IMR-90 (cell line): ENCODE results near the gene FBXW7. TPM values are rescaled to one million over a fixed set of nuclear protein-coding genes. Genes with fewer than 3 reads are reported as not detected.

Experiments
- ATAC-seq: fragments of 200-7000 bp; cut with Tn5 transposase; 2 replicates; pipeline ENCODE4 v1.9.1; 2020; ENCODE audit warnings: low read depth, mild to moderate bottlenecking, moderate library complexity
- BruUV-seq: library from RNA; stranded (reverse); fragments of 400-500 nt; replicated peaks from 2 replicates; lab custom pipeline; 2021; lab: Mats Ljungman, UMichigan
- CTCF ChIA-PET: fragments of 300-600 bp; formaldehyde crosslinking; extraction: SDS; loops from one replicate; lab custom pipeline; 2021; ENCODE audit warnings: antibody characterized with exemption; lab: Yijun Ruan, JAX
- POLR2A ChIA-PET: fragments of 300-600 bp; sonication (Branson Sonifier 250); formaldehyde crosslinking; loops from one replicate; lab custom pipeline; 2022; ENCODE audit warnings: antibody characterized with exemption; ENCODE audit not compliant: unreplicated experiment; lab: Charles Lee
- DNase-seq: peaks from one replicate; pipeline ENCODE4 v3.0.0; 2013
- H2AFZ ChIP-seq: replicated peaks from 2 replicates; pipeline ENCODE3; 2013; ENCODE audit warnings: low read length, mild to moderate bottlenecking; ENCODE audit not compliant: poor library complexity
- H2AK5ac ChIP-seq: 2 replicates; pipeline ENCODE4 v1.6.1; 2013; ENCODE audit warnings: low read depth, low read length, inconsistent platforms
- H2AK9ac ChIP-seq: replicated peaks from 2 replicates; pipeline ENCODE3; 2013; ENCODE audit warnings: mild to moderate bottlenecking, low read depth, low read length, moderate library complexity; ENCODE audit not compliant: poor library complexity
- H2BK120ac ChIP-seq: 2 replicates; pipeline ENCODE4 v1.6.1; 2013; ENCODE audit warnings: low read depth, low read length, inconsistent platforms
- H2BK15ac ChIP-seq: 3 replicates; pipeline ENCODE4 v1.6.1; 2013; ENCODE audit warnings: low read depth, low read length, inconsistent platforms
- H2BK20ac ChIP-seq: 2 replicates; pipeline ENCODE4 v1.6.1; 2013; ENCODE audit warnings: low read depth, mild to moderate bottlenecking, inconsistent platforms, low read length, moderate library complexity
- H2BK5ac ChIP-seq: 2 replicates; pipeline ENCODE4 v1.6.1; 2013; ENCODE audit warnings: mild to moderate bottlenecking, low read depth, low read length, inconsistent platforms; ENCODE audit not compliant: poor library complexity, severe bottlenecking
- H3K14ac ChIP-seq: replicated peaks from 2 replicates; pipeline ENCODE4 v1.6.1; 2013; ENCODE audit warnings: low read depth, low read length, inconsistent platforms
- H3K18ac ChIP-seq: 2 replicates; pipeline ENCODE4 v1.6.1; 2013; ENCODE audit warnings: low read depth, low read length, control low read depth
- H3K23ac ChIP-seq: 2 replicates; pipeline ENCODE4 v1.6.1; 2013; ENCODE audit warnings: low read depth, low read length, inconsistent platforms
- H3K27ac ChIP-seq: 2 replicates; pipeline ENCODE4 v1.5.1; 2013; ENCODE audit warnings: mild to moderate bottlenecking, control low read depth, low read length; ENCODE audit not compliant: insufficient read depth
- H3K27me3 ChIP-seq: 2 replicates; pipeline ENCODE4 v1.6.1; 2013; ENCODE audit warnings: low read length; ENCODE audit not compliant: control insufficient read depth, insufficient read depth
- H3K36me3 ChIP-seq: 2 replicates; pipeline ENCODE4 v1.6.1; 2013; ENCODE audit warnings: low read length, mixed read lengths; ENCODE audit not compliant: control insufficient read depth, insufficient read depth
- H3K4ac ChIP-seq: 2 replicates; pipeline ENCODE4 v1.6.1; 2013; ENCODE audit warnings: low read depth, low read length, inconsistent platforms
- H3K4me1 ChIP-seq: 2 replicates; pipeline ENCODE4 v1.6.1; 2013; ENCODE audit warnings: low read length, mixed read lengths; ENCODE audit not compliant: control insufficient read depth, insufficient read depth
- H3K4me2 ChIP-seq: 2 replicates; pipeline ENCODE4 v1.6.1; 2013; ENCODE audit warnings: low read depth, mild to moderate bottlenecking, control low read depth, low read length, moderate library complexity
- H3K4me3 ChIP-seq: 2 replicates; pipeline ENCODE4 v1.5.1; 2013; ENCODE audit warnings: low read depth, mild to moderate bottlenecking, control low read depth, low read length, moderate library complexity; ENCODE audit not compliant: insufficient read depth
- H3K56ac ChIP-seq: 2 replicates; pipeline ENCODE4 v1.6.1; 2013; ENCODE audit warnings: low read length, inconsistent platforms; ENCODE audit not compliant: insufficient read depth; ENCODE audit errors: extremely low read depth
- H3K79me1 ChIP-seq, 2 experiments: 2 replicates each; pipeline ENCODE4 v1.6.1; 2013; ENCODE audit warnings: low read length in 2 of 2, inconsistent platforms in 1 of 2, low read depth in 1 of 2
- H3K9ac ChIP-seq: 2 replicates; pipeline ENCODE4 v1.6.1; 2013; ENCODE audit warnings: low read depth, low read length, control low read depth
- H3K9me1 ChIP-seq: 2 replicates; pipeline ENCODE4 v1.6.1; 2013; ENCODE audit warnings: low read length, inconsistent platforms; ENCODE audit not compliant: insufficient read depth
- H3K9me3 ChIP-seq: 2 replicates; pipeline ENCODE4 v1.6.1; 2013; ENCODE audit warnings: low read length; ENCODE audit not compliant: control insufficient read depth, insufficient read depth
- H4K20me1 ChIP-seq: 2 replicates; pipeline ENCODE4 v1.6.1; 2013; ENCODE audit warnings: low read length, inconsistent platforms; ENCODE audit not compliant: insufficient read depth
- H4K5ac ChIP-seq: 2 replicates; pipeline ENCODE4 v1.6.1; 2013; ENCODE audit warnings: mild to moderate bottlenecking, low read depth, low read length, control low read depth
- H4K8ac ChIP-seq, 2 experiments: 2 replicates each; pipeline ENCODE4 v1.6.1; 2013; ENCODE audit warnings: low read depth in 2 of 2, low read length in 2 of 2, control low read depth in 1 of 2, inconsistent platforms in 1 of 2
- H4K91ac ChIP-seq: 2 replicates; pipeline ENCODE4 v1.6.1; 2013; ENCODE audit warnings: low read depth, low read length, inconsistent platforms; ENCODE audit not compliant: insufficient read depth
- BHLHE40 ChIP-seq: fragments of 150-350 bp; IDR thresholded peaks from 2 replicates; pipeline ENCODE4 v1.6.1; 2016; ENCODE audit warnings: mild to moderate bottlenecking, low read depth, low read length
- CEBPB ChIP-seq: IDR thresholded peaks from 2 replicates; pipeline ENCODE4 v1.6.1; 2012; ENCODE audit warnings: low read depth, low read length, improper control_type of control experiment
- CHD1 ChIP-seq: IDR thresholded peaks from 2 replicates; pipeline ENCODE4 v1.6.1; 2012; ENCODE audit warnings: low read depth, low read length, improper control_type of control experiment
- ELK1 ChIP-seq: fragments of 150-350 bp; IDR thresholded peaks from 2 replicates; pipeline ENCODE4 v1.6.1; 2016; ENCODE audit warnings: low read depth, mild to moderate bottlenecking, low read length, moderate library complexity, borderline replicate concordance
- MAFK ChIP-seq: IDR thresholded peaks from 2 replicates; pipeline ENCODE4 v1.6.1; 2012; ENCODE audit warnings: low read depth, low read length, improper control_type of control experiment
- NFE2L2 ChIP-seq: fragments of 150-350 bp; IDR thresholded peaks from 2 replicates; pipeline ENCODE4 v1.6.1; 2016; ENCODE audit warnings: low read depth, mild to moderate bottlenecking, low read length
- SMC3 ChIP-seq: fragments of 150-350 bp; IDR thresholded peaks from 2 replicates; pipeline ENCODE4 v1.6.1; 2016; ENCODE audit warnings: low read depth, mild to moderate bottlenecking, antibody characterized with exemption, low read length, moderate library complexity
- dilution Hi-C: fragments of 300-500 bp; cut with HindIII; formaldehyde crosslinking; loops from one replicate; pipeline ENCODE4 v1.14.3; 2018; ENCODE audit warnings: low sequenced_read_pairs; ENCODE audit not compliant: unreplicated experiment
- in situ Hi-C: fragments of 300-500 bp; cut with MboI; formaldehyde crosslinking; loops from 3 replicates; pipeline ENCODE4 v1.14.3; 2019; ENCODE audit warnings: low sequenced_read_pairs, inconsistent platforms, mixed read lengths
- intact Hi-C: fragments of 100-400 bp; cut with micrococcal nuclease; formaldehyde crosslinking; loops from 2 replicates; pipeline ENCODE4 v1.10.0; 2022
- polyA plus RNA-seq, 3 experiments: library from polyadenylated mRNA; depleted of rRNA; stranded (reverse); fragments of >200 nt; gene quantifications; 2 replicates each; pipeline ENCODE4 v1.2.3, GENCODE V29; 2012; ENCODE audit warnings: low replicate concordance in 1 of 3
- total RNA-seq: library from RNA; depleted of rRNA; stranded (reverse); fragments of >200 nt; gene quantifications from 2 replicates; pipeline ENCODE4 v1.2.3, GENCODE V29; 2012

The FBXW7 gene
- total and polyA plus RNA-seq, 2 of the 4 experiments (the other 2 are of a cell fraction) = 7.2 to 27.4 TPM

GRCh38 chr4:152399246-152399645 is 136.6 kb downstream of the FBXW7 start:
- Histone ChIP-seq H3K9ac (no peak overlapping the region), H2BK5ac (no peak overlapping the region), H2AFZ (no peak overlapping the region), H2AK9ac (no peak overlapping the region), H3K4me2 (no peak overlapping the region), H3K4me3 (no peak overlapping the region), H4K5ac (no peak overlapping the region), H3K27me3 (no peaks in the 10 kb centered on the region), H3K4ac (no peak overlapping the region), H3K18ac (no peak overlapping the region), H4K8ac (no peak overlapping the region), H3K56ac (no peak overlapping the region), H3K36me3 (no peaks in the 10 kb centered on the region), H2AK5ac (no peak overlapping the region), H3K23ac (no peak overlapping the region), H3K4me1 (no peaks in the 10 kb centered on the region), H3K9me3 (no peaks in the 10 kb centered on the region), H2BK120ac (no peak overlapping the region), H3K79me1 (peaks cover 4 to 22% of the 10 kb centered on the region in 2 experiments; a peak in 3 of 4 replicates), H3K14ac (no peak overlapping the region), H3K27ac (no peak overlapping the region), H4K20me1 (no peaks in the 10 kb centered on the region), H3K9me1 (0 out of 2 replicates have a peak, but pooled peaks cover 3% of the 10 kb centered on the region), H2BK20ac (no peak overlapping the region), H4K91ac (no peak overlapping the region), H2BK15ac (no peak overlapping the region)
- dilution Hi-C loops = no loop called here
- POLR2A ChIA-PET = no interaction called here
- in situ Hi-C loops = loop anchor here (25.0 kb wide), 1 partner anchor 1287 kb away; no protein-coding TSS in a partner anchor
- TF ChIP-seq ELK1 (no peak), BHLHE40 (no peak), NFE2L2 (no peak), CEBPB (no peak), CHD1 (no peak), SMC3 (no peak), MAFK (no peak)
- CTCF ChIA-PET = no interaction called here
- ATAC-seq (no peak), DNase-seq (no peak)
- BruUV-seq = no TSS peak
- intact Hi-C loops = loop anchor here (5.0 kb wide), 1 partner anchor 637 kb away; the partner anchor contains the start of gene GATB
